BJ (cell line): Measurements from ENCODE around the gene FADD. TPM values are rescaled to one million over a fixed set of nuclear protein-coding genes. Genes with fewer than 3 reads are reported as not detected.

Source experiments
- CTCF ChIA-PET: fragments of 350-600 bp; formaldehyde crosslinking; extraction: SDS; loops from one replicate; lab custom pipeline; 2021; ENCODE audit warnings: antibody characterized with exemption, inconsistent platforms; lab: Yijun Ruan, JAX
- POLR2A ChIA-PET: fragments of 300-600 bp; sonication (Branson Sonifier 250); formaldehyde crosslinking; extraction: SDS; loops from one replicate; lab custom pipeline; 2021; ENCODE audit warnings: antibody characterized with exemption; lab: Charles Lee
- DNase-seq: peaks from one replicate; pipeline ENCODE4 v3.0.0-alpha.2; 2011; ENCODE audit warnings: low read depth
- H3K27me3 ChIP-seq: 2 replicates; pipeline ENCODE4 v1.6.0; 2011; ENCODE audit warnings: low read length; ENCODE audit not compliant: control insufficient read depth, insufficient read depth
- H3K36me3 ChIP-seq: 2 replicates; pipeline ENCODE4 v1.5.1; 2011; ENCODE audit warnings: low read length; ENCODE audit not compliant: control insufficient read depth, insufficient read depth
- H3K4me3 ChIP-seq: 2 replicates; pipeline ENCODE4 v1.5.1; 2011; ENCODE audit warnings: low read depth, mild to moderate bottlenecking, control low read depth, low read length
- polyA plus RNA-seq: library from polyadenylated mRNA; depleted of rRNA; stranded (reverse); fragments of >200 nt; gene quantifications from 2 replicates; pipeline ENCODE4 v1.2.3, GENCODE V29; 2011
- TF ChIP-seq, protein P1 (sequence below): IDR thresholded peaks from 2 replicates; pipeline ENCODE4 v1.5.1; 2011; ENCODE audit warnings: low read depth, mild to moderate bottlenecking, control low read depth, inconsistent platforms, low read length, moderate library complexity; ENCODE audit not compliant: insufficient read depth

FADD gene
- polyA plus RNA-seq, 1 experiment: 41.3 TPM

GRCh38 chr11:70240337-70240736 is 37.2 kb downstream of the FADD start:
- DNase-seq: no peak
- TF ChIP-seq, protein P1, sequence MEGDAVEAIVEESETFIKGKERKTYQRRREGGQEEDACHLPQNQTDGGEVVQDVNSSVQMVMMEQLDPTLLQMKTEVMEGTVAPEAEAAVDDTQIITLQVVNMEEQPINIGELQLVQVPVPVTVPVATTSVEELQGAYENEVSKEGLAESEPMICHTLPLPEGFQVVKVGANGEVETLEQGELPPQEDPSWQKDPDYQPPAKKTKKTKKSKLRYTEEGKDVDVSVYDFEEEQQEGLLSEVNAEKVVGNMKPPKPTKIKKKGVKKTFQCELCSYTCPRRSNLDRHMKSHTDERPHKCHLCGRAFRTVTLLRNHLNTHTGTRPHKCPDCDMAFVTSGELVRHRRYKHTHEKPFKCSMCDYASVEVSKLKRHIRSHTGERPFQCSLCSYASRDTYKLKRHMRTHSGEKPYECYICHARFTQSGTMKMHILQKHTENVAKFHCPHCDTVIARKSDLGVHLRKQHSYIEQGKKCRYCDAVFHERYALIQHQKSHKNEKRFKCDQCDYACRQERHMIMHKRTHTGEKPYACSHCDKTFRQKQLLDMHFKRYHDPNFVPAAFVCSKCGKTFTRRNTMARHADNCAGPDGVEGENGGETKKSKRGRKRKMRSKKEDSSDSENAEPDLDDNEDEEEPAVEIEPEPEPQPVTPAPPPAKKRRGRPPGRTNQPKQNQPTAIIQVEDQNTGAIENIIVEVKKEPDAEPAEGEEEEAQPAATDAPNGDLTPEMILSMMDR: no peak
- Histone ChIP-seq H3K4me3 (no peak overlapping the region), H3K36me3 (no peaks in the 10 kb centered on the region), H3K27me3 (peaks cover 9% of the 10 kb centered on the region)
- ChIA-PET CTCF (no interaction called here), POLR2A (no interaction called here)

DNA sequence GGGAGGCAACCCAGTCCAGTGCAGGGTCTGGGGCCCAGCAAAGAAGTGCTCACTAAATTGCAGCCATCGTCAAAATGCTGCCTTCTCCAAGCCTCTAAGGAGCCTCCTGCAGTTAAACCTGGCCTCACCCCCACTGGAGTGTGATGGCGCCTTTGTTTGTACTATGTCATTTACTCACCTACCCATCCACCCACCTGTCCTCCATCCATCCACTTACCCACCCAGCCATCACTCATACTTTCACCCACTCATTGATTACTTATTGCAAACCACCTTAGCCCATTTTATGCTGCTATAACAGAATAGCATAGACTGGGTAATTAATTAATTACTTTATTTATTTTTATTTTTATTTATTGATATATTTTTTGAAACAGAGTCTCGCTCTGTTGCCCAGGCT is 38.6 kb downstream of the FADD start:
- POLR2A ChIA-PET: no interaction called here
- TF ChIP-seq, protein P1: no peak
- CTCF ChIA-PET: no interaction called here
- DNase-seq: no peak
- Histone ChIP-seq H3K27me3 (peaks cover 9% of the 10 kb centered on the region), H3K4me3 (no peak overlapping the region), H3K36me3 (no peaks in the 10 kb centered on the region)

GRCh38 chr11:70242885-70243284 is 39.8 kb downstream of the FADD start:
- H3K4me3 ChIP-seq: no peak overlapping the region
- no peak for DNase-seq
- H3K36me3 ChIP-seq: no peaks in the 10 kb centered on the region
- ChIA-PET CTCF (interaction anchor here (0.8 kb wide), 1 partner anchor 9 kb away, joined by 3 read pairs; no protein-coding TSS in a partner anchor), POLR2A (no interaction called here)
- TF ChIP-seq, protein P1: no peak
- H3K27me3 ChIP-seq: peaks cover 9% of the 10 kb centered on the region

- POLR2A ChIA-PET: no interaction called here
- Histone ChIP-seq H3K36me3 (no peaks in the 10 kb centered on the region), H3K27me3 (peaks cover 6% of the 10 kb centered on the region), H3K4me3 (no peak overlapping the region)
- TF ChIP-seq, protein P1: no peak
- DNase-seq: no peak
- CTCF ChIA-PET: interaction anchor here (0.9 kb wide), 1 partner anchor 46 kb away, joined by 3 read pairs; no protein-coding TSS in a partner anchor
Observed at GRCh38 chr11:70243912-70244652, 41.0 kb downstream of the FADD start.

- Histone ChIP-seq H3K4me3 (no peak overlapping the region), H3K36me3 (no peaks in the 10 kb centered on the region), H3K27me3 (peaks cover 5% of the 10 kb centered on the region)
- peak; percentile 39 for DNase-seq
- ChIA-PET POLR2A (no interaction called here), CTCF (interaction anchor here (0.9 kb wide), 1 partner anchor 47 kb away, joined by 3 read pairs; no protein-coding TSS in a partner anchor)
- TF ChIP-seq, protein P1: no peak
Observed at GRCh38 chr11:70244698-70245097, 41.6 kb downstream of the FADD start.
